HepG2 (cell line): ENCODE results near the gene CTDSPL2. TPM values are rescaled to one million over a fixed set of nuclear protein-coding genes. Genes with fewer than 3 reads are reported as not detected.

Source experiments
- MAF1 ChIP-seq: sonication (generic); formaldehyde crosslinking; IDR thresholded peaks from 2 replicates; pipeline ENCODE4 v1.5.0; 2020; ENCODE audit warnings: missing genetic modification reagents, borderline replicate concordance
- MED13 ChIP-seq: sonication (generic); formaldehyde crosslinking; IDR thresholded peaks from 2 replicates; pipeline ENCODE4 v1.5.0; 2020; ENCODE audit warnings: missing genetic modification reagents
- MLX ChIP-seq: IDR thresholded peaks from 2 replicates; pipeline ENCODE4 v1.6.1; 2016
- MYPOP ChIP-seq: sonication (generic); formaldehyde crosslinking; IDR thresholded peaks from 2 replicates; pipeline ENCODE4 v1.8.1; 2023; ENCODE audit warnings: mild to moderate bottlenecking, moderate library complexity, missing genetic modification reagents
- NPAS2 ChIP-seq: sonication (generic); formaldehyde crosslinking; IDR thresholded peaks from 2 replicates; pipeline ENCODE4 v1.8.0; 2022; ENCODE audit warnings: mild to moderate bottlenecking, missing genetic modification reagents, borderline replicate concordance
- PTBP1 ChIP-seq: fragments of 200-400 bp; formaldehyde crosslinking; IDR thresholded peaks from 2 replicates; pipeline ENCODE4 v1.6.1; 2018; ENCODE audit warnings: low read length, low read depth; ENCODE audit not compliant: poor library complexity, severe bottlenecking
- RARG ChIP-seq: sonication (generic); formaldehyde crosslinking; IDR thresholded peaks from 2 replicates; pipeline ENCODE4 v1.4.0; 2020; ENCODE audit warnings: low read depth, mild to moderate bottlenecking, missing genetic modification reagents
- SRF ChIP-seq: IDR thresholded peaks from 2 replicates; pipeline ENCODE4 v1.6.1; 2011; ENCODE audit warnings: mild to moderate bottlenecking, low read depth, low read length, moderate library complexity
- TARDBP ChIP-seq: sonication (generic); formaldehyde crosslinking; IDR thresholded peaks from 2 replicates; pipeline ENCODE4 v1.8.0; 2022; ENCODE audit warnings: mild to moderate bottlenecking, missing genetic modification reagents
- TRAFD1 ChIP-seq: sonication (generic); formaldehyde crosslinking; IDR thresholded peaks from 2 replicates; pipeline ENCODE4 v1.5.1; 2020; ENCODE audit warnings: missing genetic modification reagents, mild to moderate bottlenecking, borderline replicate concordance
- ZBTB4 ChIP-seq: sonication (generic); formaldehyde crosslinking; IDR thresholded peaks from 2 replicates; pipeline ENCODE4 v1.4.0; 2020; ENCODE audit warnings: missing genetic modification reagents, mild to moderate bottlenecking, borderline replicate concordance
- ZFYVE20 ChIP-seq: sonication (generic); formaldehyde crosslinking; IDR thresholded peaks from 2 replicates; pipeline ENCODE4 v1.8.0; 2023; ENCODE audit warnings: low read depth, mild to moderate bottlenecking, moderate library complexity, missing genetic modification reagents, borderline replicate concordance
- ZNF20 ChIP-seq: sonication (generic); formaldehyde crosslinking; IDR thresholded peaks from 2 replicates; pipeline ENCODE4 v1.4.0; 2020; ENCODE audit warnings: mild to moderate bottlenecking, moderate library complexity, missing genetic modification reagents
- ZNF496 ChIP-seq: sonication (generic); formaldehyde crosslinking; IDR thresholded peaks from 2 replicates; pipeline ENCODE4 v1.8.1; 2023; ENCODE audit warnings: mild to moderate bottlenecking, moderate library complexity, missing genetic modification reagents; ENCODE audit not compliant: insufficient replicate concordance
- ZNF562 ChIP-seq: sonication (generic); formaldehyde crosslinking; IDR thresholded peaks from 2 replicates; pipeline ENCODE4 v1.8.0; 2022; ENCODE audit warnings: missing genetic modification reagents, borderline replicate concordance
- ZNF614 ChIP-seq: IDR thresholded peaks from 2 replicates; pipeline ENCODE4 v1.6.1; 2018; ENCODE audit warnings: missing biosample characterization, missing genetic modification reagents, inconsistent platforms, borderline replicate concordance
- polyA plus RNA-seq, 8 experiments: library from polyadenylated mRNA; depleted of rRNA in 3 of 8; stranded (reverse) in 7 of 8; unstranded in 1 of 8; fragments of >200 nt; fragmentation: Illumina TruSeq in 4 of 8; extraction: Trizol in 4 of 8; gene quantifications; 2 replicates each; pipeline versions ENCODE4 v1.2.1 to v1.2.3, GENCODE V29; 2011 to 2016; ENCODE audit warnings: low read depth in 4 of 8, missing spikeins in 1 of 8, mixed read lengths in 1 of 8; ENCODE audit not compliant: insufficient read depth in 1 of 8
- total RNA-seq, 5 experiments: library from RNA; depleted of rRNA; stranded (reverse); fragments of >200 nt; fragmentation: Illumina TruSeq; extraction: Trizol; gene quantifications; 2 replicates each; pipeline ENCODE4 v1.2.3, GENCODE V29; 2016; ENCODE audit warnings: low read depth in 1 of 5
- TF ChIP-seq, protein P1 (sequence below): IDR thresholded peaks from 2 replicates; pipeline ENCODE4 v1.4.0; 2020; ENCODE audit warnings: mild to moderate bottlenecking, missing genetic modification reagents

CTDSPL2 gene
- total and polyA plus RNA-seq, 2 of the 13 experiments (the other 11 are each of a cell fraction or from before 2014, with no cell fraction given), result 37.4 to 56.2 TPM

- TF ChIP-seq TARDBP (CRISPR knock-in tag) (no peak), ZNF614 (CRISPR knock-in tag) (no peak), TRAFD1 (CRISPR knock-in tag) (no peak), MED13 (no peak), MLX (CRISPR knock-in tag) (no peak), PTBP1 (peak; percentile 55), ZBTB4 (no peak), NPAS2 (CRISPR knock-in tag) (no peak), ZNF20 (CRISPR knock-in tag) (no peak), ZNF562 (no peak), ZNF496 (CRISPR knock-in tag) (no peak), SRF (no peak), MYPOP (CRISPR knock-in tag) (no peak), RARG (CRISPR knock-in tag) (no peak), ZFYVE20 (CRISPR knock-in tag) (no peak), MAF1 (no peak)
- TF ChIP-seq, protein P1, sequence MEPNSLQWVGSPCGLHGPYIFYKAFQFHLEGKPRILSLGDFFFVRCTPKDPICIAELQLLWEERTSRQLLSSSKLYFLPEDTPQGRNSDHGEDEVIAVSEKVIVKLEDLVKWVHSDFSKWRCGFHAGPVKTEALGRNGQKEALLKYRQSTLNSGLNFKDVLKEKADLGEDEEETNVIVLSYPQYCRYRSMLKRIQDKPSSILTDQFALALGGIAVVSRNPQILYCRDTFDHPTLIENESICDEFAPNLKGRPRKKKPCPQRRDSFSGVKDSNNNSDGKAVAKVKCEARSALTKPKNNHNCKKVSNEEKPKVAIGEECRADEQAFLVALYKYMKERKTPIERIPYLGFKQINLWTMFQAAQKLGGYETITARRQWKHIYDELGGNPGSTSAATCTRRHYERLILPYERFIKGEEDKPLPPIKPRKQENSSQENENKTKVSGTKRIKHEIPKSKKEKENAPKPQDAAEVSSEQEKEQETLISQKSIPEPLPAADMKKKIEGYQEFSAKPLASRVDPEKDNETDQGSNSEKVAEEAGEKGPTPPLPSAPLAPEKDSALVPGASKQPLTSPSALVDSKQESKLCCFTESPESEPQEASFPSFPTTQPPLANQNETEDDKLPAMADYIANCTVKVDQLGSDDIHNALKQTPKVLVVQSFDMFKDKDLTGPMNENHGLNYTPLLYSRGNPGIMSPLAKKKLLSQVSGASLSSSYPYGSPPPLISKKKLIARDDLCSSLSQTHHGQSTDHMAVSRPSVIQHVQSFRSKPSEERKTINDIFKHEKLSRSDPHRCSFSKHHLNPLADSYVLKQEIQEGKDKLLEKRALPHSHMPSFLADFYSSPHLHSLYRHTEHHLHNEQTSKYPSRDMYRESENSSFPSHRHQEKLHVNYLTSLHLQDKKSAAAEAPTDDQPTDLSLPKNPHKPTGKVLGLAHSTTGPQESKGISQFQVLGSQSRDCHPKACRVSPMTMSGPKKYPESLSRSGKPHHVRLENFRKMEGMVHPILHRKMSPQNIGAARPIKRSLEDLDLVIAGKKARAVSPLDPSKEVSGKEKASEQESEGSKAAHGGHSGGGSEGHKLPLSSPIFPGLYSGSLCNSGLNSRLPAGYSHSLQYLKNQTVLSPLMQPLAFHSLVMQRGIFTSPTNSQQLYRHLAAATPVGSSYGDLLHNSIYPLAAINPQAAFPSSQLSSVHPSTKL, result peak; percentile 2; the same call in 1 of the 2 replicates
Observed at GRCh38 chr15:44427756-44428724, 611 bp downstream of the CTDSPL2 start (continued).
